ENCODE results near the gene CTSZ. TPM values are rescaled to one million over a fixed set of nuclear protein-coding genes. Genes with fewer than 3 reads are reported as not detected.

The CTSZ gene
- total RNA-seq, 1 experiment from 2014 or later: 37.6 TPM

DNA sequence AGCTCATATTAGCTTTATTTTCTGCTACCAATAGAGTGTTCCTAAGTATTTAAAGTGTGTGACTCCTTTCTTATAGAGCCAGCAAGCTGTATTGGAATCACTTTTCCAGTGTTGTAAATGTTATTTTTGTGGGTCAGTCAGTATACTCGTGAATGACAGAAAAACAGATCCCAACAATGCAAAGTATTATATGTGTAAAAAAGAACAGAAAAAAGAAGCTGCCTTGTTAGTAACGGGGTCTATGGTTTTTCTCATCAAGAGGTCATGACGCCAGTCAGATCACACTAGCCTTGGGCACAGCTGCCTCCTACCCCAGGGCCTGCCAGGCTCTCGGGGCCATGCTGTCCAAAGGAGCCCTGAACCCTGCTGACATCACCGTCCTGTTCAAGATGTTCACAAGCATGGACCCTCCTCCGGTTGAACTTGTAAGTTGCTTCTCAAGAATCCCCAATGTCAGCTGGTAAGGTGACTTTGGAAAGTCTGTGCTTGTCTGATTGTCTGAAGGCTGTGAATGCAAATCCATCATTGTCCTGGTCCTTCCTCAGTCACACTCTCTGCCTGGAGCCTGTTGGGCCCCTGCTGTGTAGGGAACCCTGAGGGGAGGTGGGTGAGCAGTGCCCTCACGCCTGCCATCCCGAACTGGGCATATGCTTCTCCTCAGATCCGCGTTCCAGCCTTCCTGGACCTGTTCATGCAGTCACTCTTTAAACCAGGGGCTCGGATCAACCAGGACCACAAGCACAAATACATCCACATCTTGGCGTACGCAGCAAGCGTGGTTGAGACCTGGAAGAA, 16.2 kb downstream of the CTSZ start:
- Histone ChIP-seq H2BK15ac (ENCODE audit: low read depth, low read length) (no peak overlapping the region), H3T11ph (ENCODE audit: low read length) (no peak overlapping the region), H2BK12ac (ENCODE audit: insufficient read length, low read depth, low read length) (no peak overlapping the region), H3K4me1 (ENCODE audit: insufficient read depth, low read length) (no peaks in the 10 kb centered on the region), H3K9me3 (ENCODE audit: control insufficient read depth, low read depth, low read length) (no peaks in the 10 kb centered on the region), H2AFZ (ENCODE audit: low read length) (no peak overlapping the region), H2BK120ac (ENCODE audit: low read depth, low read length, poor library complexity, severe bottlenecking) (no peak overlapping the region), H3K27me3 (ENCODE audit: insufficient read depth, low read length) (no peaks in the 10 kb centered on the region), H2BK5ac (ENCODE audit: insufficient read length, low read length) (no peak overlapping the region), H2BK20ac (ENCODE audit: low read depth, low read length, poor library complexity, severe bottlenecking) (no peak overlapping the region), H3K79me2 (ENCODE audit: insufficient read depth, low read length) (no peaks in the 10 kb centered on the region), H3K4me2 (ENCODE audit: insufficient read depth, insufficient read length, low read length) (no peak overlapping the region), H4K8ac (replicated peaks; ENCODE audit: insufficient read length, low read depth, low read length) (no peak overlapping the region), H3K9ac (ENCODE audit: extremely low read depth, insufficient read length, low read length) (no peak overlapping the region), H3K23ac (ENCODE audit: insufficient read length, low read depth, low read length) (no peak overlapping the region), H3K18ac (ENCODE audit: insufficient read length, low read depth, low read length) (no peak overlapping the region), H3K4ac (ENCODE audit: low read depth, low read length) (no peak overlapping the region), H3K14ac (ENCODE audit: insufficient read depth, low read length) (no peak overlapping the region), H4K91ac (ENCODE audit: insufficient read length, low read depth, low read length) (no peak overlapping the region), H4K5ac (ENCODE audit: insufficient read length, low read depth, low read length) (no peak overlapping the region), H2AK5ac (ENCODE audit: insufficient read length, low read length) (no peak overlapping the region), H3K79me1 (ENCODE audit: insufficient read depth, low read depth, low read length, poor library complexity, severe bottlenecking) (no peaks in the 10 kb centered on the region), H4K20me1 (ENCODE audit: control insufficient read depth, insufficient read depth, insufficient read length) (no peaks in the 10 kb centered on the region), H3K56ac (ENCODE audit: insufficient read length, low read depth, low read length) (no peak overlapping the region), H3K27ac (ENCODE audit: insufficient read length, low read depth, low read length) (no peak overlapping the region), H3K23me2 (ENCODE audit: insufficient read length, low read depth, low read length, poor library complexity, severe bottlenecking) (no peaks in the 10 kb centered on the region)
- no CpG with 5 or more reads among the region's 14 CpGs for WGBS (ENCODE audit: extremely low coverage, insufficient read length, low lambda C conversion rate)
- H3K27me3 Mint-ChIP-seq (ENCODE audit: low read depth): no peaks in the 10 kb centered on the region
- TF ChIP-seq, protein P1, sequence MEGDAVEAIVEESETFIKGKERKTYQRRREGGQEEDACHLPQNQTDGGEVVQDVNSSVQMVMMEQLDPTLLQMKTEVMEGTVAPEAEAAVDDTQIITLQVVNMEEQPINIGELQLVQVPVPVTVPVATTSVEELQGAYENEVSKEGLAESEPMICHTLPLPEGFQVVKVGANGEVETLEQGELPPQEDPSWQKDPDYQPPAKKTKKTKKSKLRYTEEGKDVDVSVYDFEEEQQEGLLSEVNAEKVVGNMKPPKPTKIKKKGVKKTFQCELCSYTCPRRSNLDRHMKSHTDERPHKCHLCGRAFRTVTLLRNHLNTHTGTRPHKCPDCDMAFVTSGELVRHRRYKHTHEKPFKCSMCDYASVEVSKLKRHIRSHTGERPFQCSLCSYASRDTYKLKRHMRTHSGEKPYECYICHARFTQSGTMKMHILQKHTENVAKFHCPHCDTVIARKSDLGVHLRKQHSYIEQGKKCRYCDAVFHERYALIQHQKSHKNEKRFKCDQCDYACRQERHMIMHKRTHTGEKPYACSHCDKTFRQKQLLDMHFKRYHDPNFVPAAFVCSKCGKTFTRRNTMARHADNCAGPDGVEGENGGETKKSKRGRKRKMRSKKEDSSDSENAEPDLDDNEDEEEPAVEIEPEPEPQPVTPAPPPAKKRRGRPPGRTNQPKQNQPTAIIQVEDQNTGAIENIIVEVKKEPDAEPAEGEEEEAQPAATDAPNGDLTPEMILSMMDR (conservative IDR thresholded peaks at IDR 0.05): no peak
- no peak overlapping the region for H3K4me3 Mint-ChIP-seq
- peaks cover 49 to 96% (median 90%) of the 10 kb centered on the region in 3 experiments for H3K36me3 Mint-ChIP-seq (ENCODE audit: insufficient read depth in 1 of 3, low read depth in 3 of 3)
- no peak for DNase-seq
- H3K4me1 Mint-ChIP-seq: no peaks in the 10 kb centered on the region
- H3K9me3 Mint-ChIP-seq: no peaks in the 10 kb centered on the region
- no peak overlapping the region for H3K27ac Mint-ChIP-seq

All from H9 (cell line).